Natural killer cell (primary cell): Measurements from ENCODE around the gene CD300C. TPM values are rescaled to one million over a fixed set of nuclear protein-coding genes. Genes with fewer than 3 reads are reported as not detected.
"Not testable (repeated sequence)": the region's sequence is repeated elsewhere in the genome, so short reads cannot be mapped to it uniquely, and the experiment has no call there.

Experiments used
- ATAC-seq, 3 donors: fragments of 150-1000 bp in 2 of 3; fragments of 200-7000 bp in 1 of 3; cut with Tn5 transposase; 1 replicate in 1 of 3; 2 replicates in 2 of 3; pipeline ENCODE4 v1.10.0; 2021; ENCODE audit warnings: mild to moderate bottlenecking in 2 of 3, moderate library complexity in 2 of 3
- DNase-seq, 2 donors: peaks; one replicate each; pipeline versions ENCODE4 v3.0.0 to v3.0.0-alpha.2; 2013 to 2021; ENCODE audit warnings: mixed read lengths in 1 of 2
- H3K27ac ChIP-seq: one replicate; pipeline ENCODE4 v1.5.1; 2013; ENCODE audit warnings: mild to moderate bottlenecking, low read length
- H3K27me3 ChIP-seq: one replicate; pipeline ENCODE4 v1.6.1; 2013; ENCODE audit warnings: low read length; ENCODE audit not compliant: control insufficient read depth, insufficient read depth
- H3K36me3 ChIP-seq: one replicate; pipeline ENCODE4 v1.6.1; 2013; ENCODE audit warnings: low read length; ENCODE audit not compliant: control insufficient read depth, insufficient read depth
- H3K4me1 ChIP-seq: one replicate; pipeline ENCODE4 v1.6.1; 2013; ENCODE audit warnings: low read length; ENCODE audit not compliant: control insufficient read depth, insufficient read depth
- H3K4me3 ChIP-seq: one replicate; pipeline ENCODE4 v1.5.1; 2013; ENCODE audit warnings: low read length
- H3K9me3 ChIP-seq: one replicate; pipeline ENCODE4 v1.6.1; 2013; ENCODE audit warnings: low read length; ENCODE audit not compliant: control insufficient read depth, insufficient read depth
- H3K27ac Mint-ChIP-seq, 2 donors: one replicate each; pipeline ENCODE4 v1.8.0; 2022; ENCODE audit warnings: mild to moderate bottlenecking in 2 of 2, mixed read lengths in 2 of 2, moderate library complexity in 1 of 2
- H3K27me3 Mint-ChIP-seq, 2 donors: one replicate each; pipeline ENCODE4 v1.8.0; 2022; ENCODE audit warnings: low read depth in 2 of 2, mixed read lengths in 2 of 2
- H3K36me3 Mint-ChIP-seq: one replicate; pipeline ENCODE4 v1.8.0; 2022; ENCODE audit warnings: mixed read lengths
- H3K4me1 Mint-ChIP-seq, 2 donors: one replicate each; pipeline ENCODE4 v1.8.0; 2022; ENCODE audit warnings: mixed read lengths in 2 of 2
- H3K4me3 Mint-ChIP-seq: one replicate; pipeline ENCODE4 v1.8.0; 2022; ENCODE audit warnings: mild to moderate bottlenecking, moderate library complexity, mixed read lengths
- H3K9me3 Mint-ChIP-seq, 2 donors: one replicate each; pipeline ENCODE4 v1.8.0; 2022; ENCODE audit warnings: mixed read lengths in 2 of 2
- WGBS: methylation state at CpG from one replicate; pipeline ENCODE4 v1.1.7; 2013; ENCODE audit warnings: missing lambda C conversion rate; ENCODE audit not compliant: insufficient coverage; 5-methylcytosine and 5-hydroxymethylcytosine counted together
- intact Hi-C: fragments of 100-400 bp; cut with micrococcal nuclease; formaldehyde crosslinking; loops from one replicate; pipeline ENCODE4 v1.14.2; 2022
- total RNA-seq, 4 donors: library from RNA; stranded (reverse); fragments of 120-200 nt in 1 of 4; gene quantifications; one replicate each; pipeline versions ENCODE4 v1.2.3 to v1.2.4, GENCODE V29; 2013 to 2022
- TF ChIP-seq, protein P1 (sequence below): fragments of 200-600 bp; IDR thresholded peaks from one replicate; pipeline ENCODE4 v1.8.0; 2022; ENCODE audit warnings: antibody characterized with exemption

Gene CD300C
- total RNA-seq, 3 donors from 2014 or later (not counting 1 experiment from before 2014, with no cell fraction given), result 4.3 to 7.6 (median 6.9) TPM

- WGBS, result 95% methylated on average over 20 of the region's 21 CpGs
- peak overlapping the region; percentile 81 for H3K27ac ChIP-seq
- H3K9me3 Mint-ChIP-seq, result peaks cover 0 to 5% of the 10 kb centered on the region in 2 donors
- no peaks in the 10 kb centered on the region for H3K27me3 Mint-ChIP-seq
- TF ChIP-seq, protein P1, sequence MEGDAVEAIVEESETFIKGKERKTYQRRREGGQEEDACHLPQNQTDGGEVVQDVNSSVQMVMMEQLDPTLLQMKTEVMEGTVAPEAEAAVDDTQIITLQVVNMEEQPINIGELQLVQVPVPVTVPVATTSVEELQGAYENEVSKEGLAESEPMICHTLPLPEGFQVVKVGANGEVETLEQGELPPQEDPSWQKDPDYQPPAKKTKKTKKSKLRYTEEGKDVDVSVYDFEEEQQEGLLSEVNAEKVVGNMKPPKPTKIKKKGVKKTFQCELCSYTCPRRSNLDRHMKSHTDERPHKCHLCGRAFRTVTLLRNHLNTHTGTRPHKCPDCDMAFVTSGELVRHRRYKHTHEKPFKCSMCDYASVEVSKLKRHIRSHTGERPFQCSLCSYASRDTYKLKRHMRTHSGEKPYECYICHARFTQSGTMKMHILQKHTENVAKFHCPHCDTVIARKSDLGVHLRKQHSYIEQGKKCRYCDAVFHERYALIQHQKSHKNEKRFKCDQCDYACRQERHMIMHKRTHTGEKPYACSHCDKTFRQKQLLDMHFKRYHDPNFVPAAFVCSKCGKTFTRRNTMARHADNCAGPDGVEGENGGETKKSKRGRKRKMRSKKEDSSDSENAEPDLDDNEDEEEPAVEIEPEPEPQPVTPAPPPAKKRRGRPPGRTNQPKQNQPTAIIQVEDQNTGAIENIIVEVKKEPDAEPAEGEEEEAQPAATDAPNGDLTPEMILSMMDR, result no peak
- H3K4me3 Mint-ChIP-seq, result peak overlapping the region; percentile 25
- peaks cover 9% of the 10 kb centered on the region for H3K9me3 ChIP-seq
- H3K36me3 ChIP-seq, result peaks cover 3% of the 10 kb centered on the region
- H3K4me1 Mint-ChIP-seq, result peaks cover 29 to 52% of the 10 kb centered on the region in 2 donors
- H3K27ac Mint-ChIP-seq, result peak overlapping the region; percentile 77 to 86
- DNase-seq (no peak), ATAC-seq (no peak)
- intact Hi-C loops, result loop anchor here (2.0 kb wide), 1 partner anchor 46 kb away; no protein-coding TSS in a partner anchor
- H3K27me3 ChIP-seq, result no peaks in the 10 kb centered on the region
- H3K36me3 Mint-ChIP-seq, result no peaks in the 10 kb centered on the region
- H3K4me1 ChIP-seq, result peaks cover 37% of the 10 kb centered on the region
- no peak overlapping the region for H3K4me3 ChIP-seq
These were observed 25.0 kb downstream of the CD300C start for GRCh38 chr17:74520790-74521480.

DNA sequence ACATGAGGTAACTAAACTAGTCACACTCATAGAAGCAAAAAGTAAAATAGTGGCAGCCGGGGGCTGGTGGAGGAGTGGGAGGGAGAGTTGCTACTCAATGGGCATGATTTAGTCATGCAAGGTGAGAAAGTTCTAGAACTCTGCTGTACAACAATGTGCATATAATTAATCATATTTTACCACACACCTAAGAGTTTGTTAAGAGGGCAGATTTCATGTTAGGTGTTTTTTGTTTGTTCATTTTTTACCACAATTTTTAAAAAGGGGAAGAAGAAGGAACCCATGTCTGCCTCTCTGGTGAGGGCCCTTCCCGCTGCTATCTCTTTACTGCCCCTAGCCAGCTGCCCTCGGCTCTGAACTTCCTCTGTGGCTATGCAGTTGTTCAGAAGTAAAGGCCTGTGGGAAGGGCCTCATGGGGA is 25.9 kb downstream of the CD300C start:
- H3K4me1 ChIP-seq, result peaks cover 37% of the 10 kb centered on the region
- intact Hi-C loops, result loop anchor here (2.0 kb wide), 1 partner anchor 45 kb away; no protein-coding TSS in a partner anchor
- peak overlapping the region; percentile 77 to 86 for H3K27ac Mint-ChIP-seq
- peaks cover 3% of the 10 kb centered on the region for H3K36me3 ChIP-seq
- 13% methylated on average over 3 of the region's 3 CpGs for WGBS
- H3K4me3 Mint-ChIP-seq, result no peak overlapping the region
- peaks cover 0 to 5% of the 10 kb centered on the region in 2 donors for H3K9me3 Mint-ChIP-seq
- peak overlapping the region; percentile 81 for H3K27ac ChIP-seq
- H3K36me3 Mint-ChIP-seq, result no peaks in the 10 kb centered on the region
- ATAC-seq, result peak in 2 of 3 donors; percentile 63 to 65
- no peak for DNase-seq
- no peak overlapping the region for H3K4me3 ChIP-seq
- TF ChIP-seq, protein P1, result no peak
- peaks cover 9% of the 10 kb centered on the region for H3K9me3 ChIP-seq
- H3K27me3 ChIP-seq, result no peaks in the 10 kb centered on the region
- H3K27me3 Mint-ChIP-seq, result no peaks in the 10 kb centered on the region
- H3K4me1 Mint-ChIP-seq, result peaks cover 34 to 46% of the 10 kb centered on the region in 2 donors

GRCh38 chr17:74518413-74518981 is 27.4 kb downstream of the CD300C start:
- peaks cover 37% of the 10 kb centered on the region for H3K4me1 ChIP-seq
- 93% methylated on average over 6 of the region's 6 CpGs for WGBS
- peaks cover 45 to 54% of the 10 kb centered on the region in 2 donors for H3K4me1 Mint-ChIP-seq

GRCh38 chr17:74516561-74517328 is 29.2 kb downstream of the CD300C start:
- Histone ChIP-seq H3K36me3 (no peaks in the 10 kb centered on the region), H3K27me3 (no peaks in the 10 kb centered on the region), H3K4me1 (peaks cover 30% of the 10 kb centered on the region), H3K4me3 (no peak overlapping the region), H3K27ac (no peak overlapping the region), H3K9me3 (peaks cover 2% of the 10 kb centered on the region)
- DNase-seq (no peak), ATAC-seq (no peak)
- Mint-ChIP-seq H3K27ac (peak overlapping the region; percentile 48 to 62), H3K4me1 (peaks cover 37% of the 10 kb centered on the region in 2 donors), H3K36me3 (peaks cover 8% of the 10 kb centered on the region), H3K27me3 (peaks cover 8 to 10% of the 10 kb centered on the region in 2 donors), H3K4me3 (no peak overlapping the region), H3K9me3 (peaks cover 2 to 10% of the 10 kb centered on the region in 2 donors)
- TF ChIP-seq, protein P1, result no peak
- intact Hi-C loops, result no loop called here
- WGBS, result 100% methylated on average over 2 of the region's 3 CpGs

More at GRCh38 chr17:74518413-74518981, 27.4 kb downstream of the CD300C start:
- H3K9me3 Mint-ChIP-seq, DNase-seq, H3K27me3 Mint-ChIP-seq, ATAC-seq, H3K4me3 Mint-ChIP-seq, H3K9me3 ChIP-seq, H3K4me3 ChIP-seq, intact Hi-C loops, H3K27ac ChIP-seq, H3K27me3 ChIP-seq, H3K36me3 ChIP-seq, H3K36me3 Mint-ChIP-seq: not testable (repeated sequence)
- H3K27ac Mint-ChIP-seq, result peak overlapping the region in 1 of 2 donors; percentile 11
